ENCODE data around the gene SRSF12. TPM values are rescaled to one million over a fixed set of nuclear protein-coding genes. Genes with fewer than 3 reads are reported as not detected.

The SRSF12 gene
- total and polyA plus RNA-seq, 9 of the 15 experiments (the other 6 are each of a cell fraction or from before 2014, with no cell fraction given), result not detected

- Histone ChIP-seq H3K4me1 (replicated peaks in 1 of 2; ENCODE audit: control insufficient read depth in 2 of 2, insufficient read depth in 2 of 2, low read length in 2 of 2) (peaks cover 0 to under 1% of the 10 kb centered on the region in 2 experiments; a peak in 1 of 5 replicates), H4K20me1 (replicated peaks; ENCODE audit: control insufficient read depth, insufficient read depth, low read length) (no peaks in the 10 kb centered on the region), H3K36me3 (ENCODE audit: control insufficient read depth, insufficient read depth, low read length) (no peaks in the 10 kb centered on the region), H3K4me2 (ENCODE audit: insufficient read depth, low read length) (no peak overlapping the region), H2AFZ (ENCODE audit: low read depth, low read length) (no peak overlapping the region), H3K9ac (ENCODE audit: insufficient read depth in 1 of 2, low read depth in 2 of 2, low read length in 2 of 2) (no peak overlapping the region), H3K27me3 (ENCODE audit: control insufficient read depth in 2 of 2, insufficient read depth in 2 of 2, low read length in 2 of 2) (peaks cover 0 to 7% of the 10 kb centered on the region in 2 experiments; a peak in 3 of 5 replicates), H3K9me1 (ENCODE audit: control insufficient read depth, insufficient read depth, low read length) (no peaks in the 10 kb centered on the region), H3K9me3 (replicated peaks; ENCODE audit: control insufficient read depth, insufficient read depth, low read depth, low read length) (no peaks in the 10 kb centered on the region), H3K4me3 (no peak overlapping the region), H3K27ac (ENCODE audit: extremely low read depth, low read depth, low read length) (no peak overlapping the region), H3K79me2 (ENCODE audit: control insufficient read depth, insufficient read depth, low read length) (no peaks in the 10 kb centered on the region)
- 1% methylated on average over 7 of the region's 7 CpGs for WGBS (ENCODE audit: insufficient coverage, low coverage, missing lambda C conversion rate)
- DNase-seq (ENCODE audit: extremely low read depth in 1 of 4, low spot score in 3 of 4) (no peak), FAIRE-seq (no peak), ATAC-seq (no peak)
- intact Hi-C loops (cut with micrococcal nuclease) (no loop called here), in situ Hi-C loops (cut with MboI) (no loop called here)
- CTCF ChIA-PET (ENCODE audit: low intra/inter-chr PET ratio), result no interaction called here
- POLR2A ChIA-PET, result interaction anchor here (0.5 to 1.5 kb wide), 4 partner anchors 15 to 648 kb away, joined by 3 to 4 read pairs (median 4); no protein-coding TSS in a partner anchor
- no TSS peak for BruUV-seq (replicated peaks)
- no peak for TF ChIP-seq KLF1 (tag; IDR thresholded peaks at IDR 0.05)
Observed at GRCh38 chr6:89140347-89141156, 22.7 kb upstream of the SRSF12 start.

GRCh38 chr6:89139509-89140346 is 21.9 kb upstream of the SRSF12 start:
- Histone ChIP-seq H3K36me3 (ENCODE audit: control insufficient read depth, insufficient read depth, low read length) (no peaks in the 10 kb centered on the region), H3K9me3 (replicated peaks; ENCODE audit: control insufficient read depth, insufficient read depth, low read depth, low read length) (no peaks in the 10 kb centered on the region), H4K20me1 (replicated peaks; ENCODE audit: control insufficient read depth, insufficient read depth, low read length) (no peaks in the 10 kb centered on the region), H3K9me1 (ENCODE audit: control insufficient read depth, insufficient read depth, low read length) (no peaks in the 10 kb centered on the region), H2AFZ (ENCODE audit: low read depth, low read length) (no peak overlapping the region), H3K9ac (ENCODE audit: insufficient read depth in 1 of 2, low read depth in 2 of 2, low read length in 2 of 2) (no peak overlapping the region), H3K4me1 (replicated peaks in 1 of 2; ENCODE audit: control insufficient read depth in 2 of 2, insufficient read depth in 2 of 2, low read length in 2 of 2) (no peaks in the 10 kb centered on the region), H3K79me2 (ENCODE audit: control insufficient read depth, insufficient read depth, low read length) (no peaks in the 10 kb centered on the region), H3K27me3 (ENCODE audit: control insufficient read depth in 2 of 2, insufficient read depth in 2 of 2, low read length in 2 of 2) (peaks cover 0 to 4% of the 10 kb centered on the region in 2 experiments; a peak in 3 of 5 replicates), H3K4me3 (no peak overlapping the region), H3K27ac (ENCODE audit: extremely low read depth, low read depth, low read length) (no peak overlapping the region), H3K4me2 (ENCODE audit: insufficient read depth, low read length) (no peak overlapping the region)
- 2% methylated on average over 5 of the region's 5 CpGs for WGBS (ENCODE audit: insufficient coverage, low coverage, missing lambda C conversion rate)
- POLR2A ChIA-PET, result no interaction called here
- FAIRE-seq (no peak), ATAC-seq (no peak), DNase-seq (ENCODE audit: extremely low read depth in 1 of 4, low spot score in 3 of 4) (no peak)
- no TSS peak for BruUV-seq (replicated peaks)
- CTCF ChIA-PET (ENCODE audit: low intra/inter-chr PET ratio), result no interaction called here
- intact Hi-C loops (cut with micrococcal nuclease), result no loop called here
- in situ Hi-C loops (cut with MboI), result no loop called here
- TF ChIP-seq NFXL1 (CRISPR knock-in tag; IDR thresholded peaks at IDR 0.05), result no peak
- TF ChIP-seq SIN3A (IDR thresholded peaks at IDR 0.05; ENCODE audit: borderline replicate concordance in 2 of 2, control insufficient read depth in 1 of 2, low read depth in 2 of 2, low read length in 2 of 2), result no peak
- no peak for TF ChIP-seq ZBTB7A (IDR thresholded peaks at IDR 0.05; ENCODE audit: borderline replicate concordance, control insufficient read depth, low read depth, low read length)
- TF ChIP-seq PBX2 (CRISPR knock-in tag; IDR thresholded peaks at IDR 0.05; ENCODE audit: low read depth), result no peak
- no peak for TF ChIP-seq PBX2 (tag; conservative IDR thresholded peaks at IDR 0.05; ENCODE audit: low read depth)
- no peak for TF ChIP-seq ZNF696 (CRISPR knock-in tag; conservative IDR thresholded peaks at IDR 0.05)
- no peak for TF ChIP-seq NFRKB (IDR thresholded peaks at IDR 0.05; ENCODE audit: low read depth)
- TF ChIP-seq NR2F6 (CRISPR knock-in tag; IDR thresholded peaks at IDR 0.05), result no peak
- no peak for TF ChIP-seq PTRF (tag; IDR thresholded peaks at IDR 0.05)
- no peak for TF ChIP-seq ZNF23 (CRISPR knock-in tag; IDR thresholded peaks at IDR 0.05)

Measured in K562 (cell line).